Activated naive CD4-positive, alpha-beta T cell treated with anti-CD3 and anti-CD28 coated beads for 36 hours (primary cell): ENCODE results near the gene TUBB3. TPM values are rescaled to one million over a fixed set of nuclear protein-coding genes. Genes with fewer than 3 reads are reported as not detected.
A peak's percentile ranks its signal among the peaks of the same experiment; 100 is the strongest.
"Not testable (repeated sequence)": the region's sequence is repeated elsewhere in the genome, so short reads cannot be mapped to it uniquely, and the experiment has no call there.

Source experiments
- CTCF ChIA-PET: fragments of 350-600 bp; sonication (Branson Sonifier 250); formaldehyde crosslinking; loops from one replicate; lab custom pipeline; 2021; ENCODE audit warnings: antibody characterized with exemption; lab: Charles Lee
- DNase-seq: peaks from one replicate; pipeline ENCODE4 v3.0.0-alpha.2; 2020
- H3K27ac Mint-ChIP-seq: one replicate; pipeline ENCODE4 v1.8.0; 2021; ENCODE audit warnings: mild to moderate bottlenecking, mixed read lengths
- H3K27me3 Mint-ChIP-seq: one replicate; pipeline ENCODE4 v1.8.0; 2021; ENCODE audit warnings: low read depth, mixed read lengths
- H3K36me3 Mint-ChIP-seq: one replicate; pipeline ENCODE4 v1.8.0; 2021; ENCODE audit warnings: low read depth, mixed read lengths
- H3K4me1 Mint-ChIP-seq: one replicate; pipeline ENCODE4 v1.8.0; 2021; ENCODE audit warnings: low read depth, mixed read lengths
- H3K4me3 Mint-ChIP-seq: one replicate; pipeline ENCODE4 v1.8.0; 2021; ENCODE audit warnings: mild to moderate bottlenecking, moderate library complexity, mixed read lengths
- H3K9me3 Mint-ChIP-seq: one replicate; pipeline ENCODE4 v1.8.0; 2021; ENCODE audit warnings: mixed read lengths
- intact Hi-C: fragments of 100-400 bp; cut with micrococcal nuclease; formaldehyde crosslinking; loops from one replicate; pipeline ENCODE4 v1.15.1; 2023
- total RNA-seq, 2 experiments: library from RNA; stranded (reverse); gene quantifications; one replicate each; pipeline ENCODE4 v1.2.3, GENCODE V29; 2021

Gene TUBB3
- total RNA-seq, 2 experiments from 2014 or later: 0.20 to 0.38 TPM

DNA sequence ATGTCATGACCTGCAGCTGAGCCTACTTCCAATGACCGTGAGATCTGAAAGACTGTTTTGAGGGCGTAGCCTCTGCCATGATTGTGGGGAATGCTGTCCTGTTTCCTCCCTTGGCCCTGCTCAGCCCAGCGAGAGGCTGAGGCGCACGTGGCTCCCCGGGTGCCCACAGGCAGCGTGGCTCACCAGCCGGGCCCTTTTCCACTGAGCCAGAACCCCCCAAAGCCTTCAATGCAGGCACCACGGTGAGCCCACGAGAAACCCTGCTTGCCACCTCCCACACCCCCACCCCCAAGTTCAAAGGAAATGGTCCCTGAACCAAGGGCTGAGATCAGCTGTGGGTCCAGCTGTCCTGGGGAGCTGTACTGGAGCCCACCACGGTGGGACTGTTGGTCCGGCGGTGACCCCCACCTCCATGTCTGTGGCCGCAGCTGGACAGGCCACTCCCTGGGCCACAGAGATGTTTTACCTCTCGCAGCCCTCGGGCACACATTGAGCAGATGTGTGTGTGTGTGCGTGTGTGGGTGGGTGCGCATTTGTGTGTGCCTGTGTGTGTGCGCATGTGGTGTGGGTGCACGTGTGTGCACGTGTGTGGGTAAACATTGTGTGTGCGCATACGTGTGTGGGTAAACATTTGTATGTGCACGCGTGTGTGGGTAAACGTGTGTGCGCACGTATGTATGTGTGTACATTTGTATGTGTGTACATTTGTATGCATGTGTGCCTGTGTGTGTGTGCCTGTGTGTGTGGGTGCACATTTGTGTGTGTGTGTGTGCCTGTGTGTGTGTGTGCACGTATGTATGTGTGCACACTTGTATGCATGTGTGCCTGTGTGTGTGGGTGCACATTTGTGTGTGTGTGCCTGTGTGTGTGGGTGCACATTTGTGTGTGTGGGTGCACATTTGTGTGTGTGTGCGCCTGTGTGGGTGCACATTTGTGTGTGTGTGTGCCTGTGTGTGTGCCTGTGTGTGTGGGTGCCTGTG, 9.4 kb upstream of the TUBB3 start:
- Mint-ChIP-seq H3K36me3 (peaks cover 6% of the 10 kb centered on the region), H3K4me3 (no peak overlapping the region), H3K27ac (no peak overlapping the region), H3K9me3 (no peaks in the 10 kb centered on the region), H3K27me3 (peaks cover 3% of the 10 kb centered on the region), H3K4me1 (peaks cover 11% of the 10 kb centered on the region)
- CTCF ChIA-PET: interaction anchor here (1.2 kb wide), 1 partner anchor 208 kb away, joined by 4 read pairs; no protein-coding TSS in a partner anchor
- intact Hi-C loops: no loop called here
- DNase-seq: no peak

DNA sequence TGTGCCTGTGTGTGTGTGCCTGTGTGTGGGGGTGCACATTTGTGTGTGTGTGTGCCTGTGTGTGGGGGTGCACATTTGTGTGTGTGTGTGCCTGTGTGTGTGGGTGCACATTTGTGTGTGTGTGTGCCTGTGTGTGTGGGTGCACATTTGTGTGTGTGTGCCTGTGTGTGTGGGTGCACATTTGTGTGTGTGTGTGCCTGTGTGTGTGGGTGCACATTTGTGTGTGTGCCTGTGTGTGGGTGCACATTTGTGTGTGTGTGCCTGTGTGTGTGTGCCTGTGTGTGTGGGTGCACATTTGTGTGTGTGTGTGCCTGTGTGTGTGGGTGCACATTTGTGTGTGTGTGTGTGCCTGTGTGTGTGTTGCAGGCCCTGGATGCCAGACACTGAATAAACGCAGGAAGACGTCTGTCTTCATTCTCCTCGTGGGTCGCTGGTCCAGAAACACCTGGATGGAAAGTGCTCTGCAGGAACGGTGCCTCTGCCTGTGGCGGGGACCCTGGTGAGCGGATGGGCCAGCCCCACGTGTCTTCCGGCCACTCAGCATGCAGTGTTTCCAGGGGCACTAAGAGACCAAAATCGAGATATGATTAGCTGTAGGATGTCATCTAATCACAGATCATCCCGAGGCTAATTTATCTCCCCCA, 8.4 kb upstream of the TUBB3 start:
- CTCF ChIA-PET, H3K36me3 Mint-ChIP-seq, H3K4me3 Mint-ChIP-seq, H3K27ac Mint-ChIP-seq, DNase-seq, H3K9me3 Mint-ChIP-seq, intact Hi-C loops: not testable (repeated sequence)
- Mint-ChIP-seq H3K4me1 (peaks cover 16% of the 10 kb centered on the region), H3K27me3 (peaks cover 11% of the 10 kb centered on the region)

DNA sequence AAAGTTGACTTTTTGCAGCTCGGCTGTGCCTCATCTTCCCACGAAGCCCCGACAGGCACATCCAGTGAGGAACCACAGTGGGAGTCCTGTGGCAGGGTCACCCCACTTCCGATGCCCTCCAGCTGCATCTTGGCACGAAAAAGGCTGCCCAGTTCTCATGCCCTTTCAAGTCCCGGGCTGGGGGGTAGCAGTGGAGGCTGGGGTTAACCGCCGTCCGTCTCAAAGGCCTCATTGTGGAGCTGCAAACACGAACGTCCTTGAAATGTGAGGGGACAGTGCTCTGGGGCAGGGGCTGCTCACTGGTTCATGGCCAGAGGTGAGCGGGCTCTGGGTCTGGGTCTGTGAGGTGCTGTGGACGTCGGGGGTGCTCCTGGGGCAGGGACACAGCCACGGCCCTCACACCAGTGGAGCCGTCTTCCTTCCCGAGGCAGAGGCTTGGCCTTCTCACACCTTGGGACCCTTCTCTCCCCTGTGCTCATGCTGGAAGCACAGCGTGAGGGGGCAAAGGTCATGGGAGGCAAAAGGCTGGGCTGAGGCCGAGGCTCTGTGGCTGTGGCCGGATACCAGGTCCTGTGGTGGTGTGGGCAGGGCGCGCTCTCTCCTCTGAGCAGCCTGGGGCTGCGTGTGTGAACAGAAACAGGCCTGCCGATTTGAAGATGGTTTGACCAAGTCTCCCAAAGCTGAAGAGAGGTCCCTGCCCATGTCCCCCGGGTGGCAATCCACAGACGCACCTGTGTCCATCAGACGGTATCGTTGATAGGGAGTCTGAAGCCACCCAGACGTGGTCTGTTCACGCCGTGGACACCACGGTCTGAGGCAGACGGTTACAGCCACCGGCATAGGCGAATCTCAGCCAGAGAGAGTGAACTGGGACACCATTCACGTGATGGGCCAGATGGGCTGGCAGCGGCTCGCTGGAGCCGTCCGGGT, 7.6 kb upstream of the TUBB3 start:
- H3K4me1 Mint-ChIP-seq: peaks cover 21% of the 10 kb centered on the region
- DNase-seq: no peak
- no peak overlapping the region for H3K4me3 Mint-ChIP-seq
- intact Hi-C loops: no loop called here
- peaks cover 16% of the 10 kb centered on the region for H3K27me3 Mint-ChIP-seq
- peaks cover 2% of the 10 kb centered on the region for H3K36me3 Mint-ChIP-seq
- CTCF ChIA-PET: no interaction called here
- H3K9me3 Mint-ChIP-seq: no peaks in the 10 kb centered on the region
- H3K27ac Mint-ChIP-seq: no peak overlapping the region

DNA sequence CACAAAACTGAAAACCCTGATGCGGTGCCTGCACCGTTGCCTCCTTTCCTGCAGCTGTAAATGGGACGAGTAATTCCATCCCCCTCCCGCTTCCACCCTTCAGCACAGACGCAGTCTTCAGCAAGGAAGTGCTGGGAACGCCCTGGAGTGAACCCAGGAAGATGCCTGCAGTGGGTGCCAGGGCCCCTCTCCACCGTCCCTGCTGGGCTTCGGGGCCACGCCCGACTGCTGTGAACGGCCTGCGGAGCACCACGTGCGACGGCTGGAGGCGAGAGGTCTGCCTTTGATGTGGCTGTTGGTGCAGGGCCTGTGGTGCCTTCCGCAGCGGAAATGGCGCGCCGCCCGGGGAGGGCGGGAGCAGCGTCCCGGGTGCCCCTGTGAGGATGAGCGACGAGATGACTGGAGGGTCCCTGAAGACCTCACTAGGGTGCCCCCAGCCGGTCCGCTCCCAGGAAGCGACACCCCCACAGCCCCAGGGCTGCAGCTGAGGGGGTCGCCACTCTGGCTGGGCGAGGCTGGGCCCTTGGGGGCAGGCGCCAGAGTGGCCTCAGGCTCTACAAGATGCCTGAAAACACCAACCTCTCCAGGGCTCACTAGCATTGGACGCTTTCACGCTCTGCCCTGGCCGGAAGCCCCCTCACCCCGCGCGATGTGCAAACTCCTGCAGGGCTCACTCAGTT, 5.2 kb upstream of the TUBB3 start:
- CTCF ChIA-PET: interaction anchor here (1.7 to 2.6 kb wide), 2 partner anchors 8 to 10 kb away, joined by 8 read pairs; no protein-coding TSS in a partner anchor
- Mint-ChIP-seq H3K9me3 (no peaks in the 10 kb centered on the region), H3K27me3 (peaks cover 30% of the 10 kb centered on the region), H3K4me3 (peak overlapping the region; percentile 50), H3K36me3 (no peaks in the 10 kb centered on the region), H3K27ac (no peak overlapping the region), H3K4me1 (peaks cover 36% of the 10 kb centered on the region)
- peak; percentile 84 for DNase-seq
- intact Hi-C loops: loop anchor here (1.0 kb wide), 1 partner anchor 8 kb away; no protein-coding TSS in a partner anchor

DNA sequence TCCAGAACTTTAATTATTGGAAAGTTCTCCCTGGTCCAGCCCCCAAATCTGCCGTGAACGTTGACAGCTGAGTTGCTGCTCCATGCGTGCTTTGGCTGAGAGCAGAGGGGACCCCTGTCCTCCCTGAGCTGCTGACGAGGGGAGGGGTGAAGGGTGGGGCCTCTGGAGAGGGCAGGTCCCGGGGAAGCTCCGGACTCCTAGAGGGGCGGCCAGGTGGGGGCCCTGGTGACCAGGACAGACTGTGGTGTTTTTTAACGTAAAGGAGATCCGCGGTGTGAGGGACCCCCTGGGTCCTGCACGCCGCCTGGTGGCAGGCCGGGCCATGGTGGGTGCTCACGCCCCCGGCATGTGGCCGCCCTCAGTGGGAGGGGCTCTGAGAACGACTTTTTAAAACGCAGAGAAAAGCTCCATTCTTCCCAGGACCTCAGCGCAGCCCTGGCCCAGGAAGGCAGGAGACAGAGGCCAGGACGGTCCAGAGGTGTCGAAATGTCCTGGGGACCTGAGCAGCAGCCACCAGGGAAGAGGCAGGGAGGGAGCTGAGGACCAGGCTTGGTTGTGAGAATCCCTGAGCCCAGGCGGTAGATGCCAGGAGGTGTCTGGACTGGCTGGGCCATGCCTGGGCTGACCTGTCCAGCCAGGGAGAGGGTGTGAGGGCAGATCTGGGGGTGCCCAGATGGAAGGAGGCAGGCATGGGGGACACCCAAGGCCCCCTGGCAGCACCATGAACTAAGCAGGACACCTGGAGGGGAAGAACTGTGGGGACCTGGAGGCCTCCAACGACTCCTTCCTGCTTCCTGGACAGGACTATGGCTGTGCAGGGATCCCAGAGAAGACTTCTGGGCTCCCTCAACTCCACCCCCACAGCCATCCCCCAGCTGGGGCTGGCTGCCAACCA, 4.4 kb upstream of the TUBB3 start, which contains the start of gene MC1R:
MC1R (plus strand) TSS at position 410 of the 895 bp plus-strand sequence; CDS start at position 807, 397 bp downstream.
- Mint-ChIP-seq H3K27me3 (peaks cover 30% of the 10 kb centered on the region), H3K4me3 (peak within 1 kb of the TSS; percentile 50), H3K36me3 (no peaks in the 10 kb centered on the region), H3K4me1 (peaks cover 36% of the 10 kb centered on the region), H3K9me3 (no peaks in the 10 kb centered on the region), H3K27ac (no peak within 1 kb of the TSS)
- DNase-seq: no peak
- intact Hi-C loops: loop anchor here (1.0 kb wide), 1 partner anchor 8 kb away; no protein-coding TSS in a partner anchor
- CTCF ChIA-PET: interaction anchor here (0.6 to 2.6 kb wide), 5 partner anchors 8 to 241 kb away, joined by 3 to 8 read pairs (median 3); no protein-coding TSS in a partner anchor

DNA sequence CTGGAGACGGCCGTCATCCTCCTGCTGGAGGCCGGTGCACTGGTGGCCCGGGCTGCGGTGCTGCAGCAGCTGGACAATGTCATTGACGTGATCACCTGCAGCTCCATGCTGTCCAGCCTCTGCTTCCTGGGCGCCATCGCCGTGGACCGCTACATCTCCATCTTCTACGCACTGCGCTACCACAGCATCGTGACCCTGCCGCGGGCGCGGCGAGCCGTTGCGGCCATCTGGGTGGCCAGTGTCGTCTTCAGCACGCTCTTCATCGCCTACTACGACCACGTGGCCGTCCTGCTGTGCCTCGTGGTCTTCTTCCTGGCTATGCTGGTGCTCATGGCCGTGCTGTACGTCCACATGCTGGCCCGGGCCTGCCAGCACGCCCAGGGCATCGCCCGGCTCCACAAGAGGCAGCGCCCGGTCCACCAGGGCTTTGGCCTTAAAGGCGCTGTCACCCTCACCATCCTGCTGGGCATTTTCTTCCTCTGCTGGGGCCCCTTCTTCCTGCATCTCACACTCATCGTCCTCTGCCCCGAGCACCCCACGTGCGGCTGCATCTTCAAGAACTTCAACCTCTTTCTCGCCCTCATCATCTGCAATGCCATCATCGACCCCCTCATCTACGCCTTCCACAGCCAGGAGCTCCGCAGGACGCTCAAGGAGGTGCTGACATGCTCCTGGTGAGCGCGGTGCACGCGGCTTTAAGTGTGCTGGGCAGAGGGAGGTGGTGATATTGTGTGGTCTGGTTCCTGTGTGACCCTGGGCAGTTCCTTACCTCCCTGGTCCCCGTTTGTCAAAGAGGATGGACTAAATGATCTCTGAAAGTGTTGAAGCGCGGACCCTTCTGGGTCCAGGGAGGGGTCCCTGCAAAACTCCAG, 3.4 kb upstream of the TUBB3 start:
- no peak overlapping the region for H3K4me3 Mint-ChIP-seq

DNA sequence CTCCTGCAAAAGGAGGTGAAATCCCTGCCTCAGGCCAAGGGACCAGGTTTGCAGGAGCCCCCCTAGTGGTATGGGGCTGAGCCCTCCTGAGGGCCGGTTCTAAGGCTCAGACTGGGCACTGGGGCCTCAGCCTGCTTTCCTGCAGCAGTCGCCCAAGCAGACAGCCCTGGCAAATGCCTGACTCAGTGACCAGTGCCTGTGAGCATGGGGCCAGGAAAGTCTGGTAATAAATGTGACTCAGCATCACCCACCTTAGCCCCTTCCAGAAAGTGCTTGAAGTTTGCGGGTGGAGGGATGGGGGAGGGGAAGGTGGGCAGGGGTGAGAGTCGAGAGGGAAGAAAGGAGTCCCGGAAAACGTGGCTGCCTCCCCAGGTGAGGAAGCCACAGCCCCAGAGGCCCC, 2.4 kb upstream of the TUBB3 start:
- peaks cover 42% of the 10 kb centered on the region for H3K27me3 Mint-ChIP-seq
- H3K9me3 Mint-ChIP-seq: no peaks in the 10 kb centered on the region
- H3K36me3 Mint-ChIP-seq: no peaks in the 10 kb centered on the region
- H3K4me3 Mint-ChIP-seq: no peak overlapping the region
- intact Hi-C loops: no loop called here
- no peak for DNase-seq
- no peak overlapping the region for H3K27ac Mint-ChIP-seq
- CTCF ChIA-PET: interaction anchor here (2.6 kb wide), 1 partner anchor 12 kb away, joined by 8 read pairs; no protein-coding TSS in a partner anchor
- peaks cover 44% of the 10 kb centered on the region for H3K4me1 Mint-ChIP-seq

More for the DNA sequence above, 3.4 kb upstream of the TUBB3 start:
- no peaks in the 10 kb centered on the region for H3K9me3 Mint-ChIP-seq
- H3K27me3 Mint-ChIP-seq: peaks cover 34% of the 10 kb centered on the region
- H3K36me3 Mint-ChIP-seq: no peaks in the 10 kb centered on the region
- H3K27ac Mint-ChIP-seq: no peak overlapping the region
- peaks cover 39% of the 10 kb centered on the region for H3K4me1 Mint-ChIP-seq
- intact Hi-C loops: no loop called here
- no peak for DNase-seq
- CTCF ChIA-PET: interaction anchor here (1.0 to 2.6 kb wide), 3 partner anchors 9 to 44 kb away, joined by 3 to 8 read pairs (median 8); no protein-coding TSS in a partner anchor

DNA sequence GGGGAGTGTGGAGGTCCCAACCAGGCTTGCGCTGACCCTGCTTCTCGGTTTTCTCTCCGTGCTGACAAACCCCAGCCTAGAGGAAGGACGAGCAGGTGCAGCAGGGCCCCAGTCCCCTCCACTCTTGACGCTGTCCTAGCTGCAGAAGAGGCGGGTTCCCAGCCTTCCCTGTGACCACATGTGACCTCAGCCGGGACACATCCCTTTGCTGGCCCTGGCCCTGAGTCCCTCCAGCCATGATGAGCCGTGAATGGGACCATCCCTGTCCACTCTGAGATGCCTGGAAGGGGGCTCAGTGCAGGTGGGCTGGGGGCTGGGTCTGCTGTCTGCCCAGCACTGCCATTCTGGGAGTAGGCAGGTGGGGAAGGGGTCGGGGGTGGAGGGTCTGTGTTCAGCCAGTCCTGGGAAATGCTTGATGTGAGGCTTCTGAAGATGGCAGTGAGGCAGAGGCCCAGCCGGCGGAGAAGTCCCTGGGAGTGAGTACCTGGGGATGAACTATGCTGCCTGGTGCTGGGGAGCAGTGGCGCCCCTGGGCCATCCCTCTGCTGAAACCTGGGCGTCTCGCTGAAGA, 1.9 kb upstream of the TUBB3 start:
- H3K4me3 Mint-ChIP-seq: no peak overlapping the region
- intact Hi-C loops: no loop called here
- no peak overlapping the region for H3K27ac Mint-ChIP-seq

DNA sequence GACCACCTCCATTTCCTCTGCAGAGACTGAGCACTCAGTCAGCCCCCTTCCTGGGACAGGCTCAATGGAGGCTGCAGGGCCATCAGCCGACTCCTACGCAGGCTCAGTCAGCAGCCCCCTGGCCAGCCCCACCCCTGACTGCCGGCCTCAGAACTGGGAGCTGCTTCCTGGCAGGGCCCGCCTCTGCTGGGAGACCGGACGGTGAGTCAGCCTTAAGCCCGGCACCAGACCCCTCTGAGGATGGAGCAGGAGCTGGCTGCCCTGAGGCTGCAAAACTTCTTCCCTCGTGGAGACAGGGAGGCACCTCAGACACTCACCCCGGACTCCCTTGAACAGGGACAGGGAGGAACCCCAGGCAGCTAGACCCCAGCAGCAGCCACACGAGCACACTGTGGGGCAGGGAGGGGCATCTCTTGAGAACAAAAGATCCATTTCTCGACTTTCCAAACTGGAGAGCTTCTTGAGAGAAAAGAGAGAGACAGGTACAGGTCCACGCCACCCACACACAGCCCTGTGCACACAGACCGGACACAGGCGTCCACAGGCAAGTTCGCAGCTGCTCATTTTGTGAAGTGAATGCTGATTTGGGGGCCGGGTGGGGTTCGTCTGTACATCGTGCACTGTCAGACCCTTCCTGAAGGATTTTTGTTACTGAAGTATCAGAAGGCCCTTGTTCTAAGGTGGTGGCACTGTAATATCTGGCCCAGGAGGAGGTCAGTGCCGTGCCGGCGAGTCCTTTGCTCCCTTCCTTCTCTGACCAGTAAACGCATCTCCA, 1.3 kb upstream of the TUBB3 start:
- H3K27me3 Mint-ChIP-seq: peaks cover 46% of the 10 kb centered on the region
- peak overlapping the region; percentile 39 for H3K4me3 Mint-ChIP-seq
- peaks cover 42% of the 10 kb centered on the region for H3K4me1 Mint-ChIP-seq
- H3K36me3 Mint-ChIP-seq: no peaks in the 10 kb centered on the region
- CTCF ChIA-PET: interaction anchor here (1.3 kb wide), 1 partner anchor 12 kb away, joined by 5 read pairs; no protein-coding TSS in a partner anchor
- intact Hi-C loops: no loop called here
- no peak for DNase-seq
- H3K9me3 Mint-ChIP-seq: no peaks in the 10 kb centered on the region
- no peak overlapping the region for H3K27ac Mint-ChIP-seq

More for the DNA sequence above, 1.9 kb upstream of the TUBB3 start:
- Mint-ChIP-seq H3K9me3 (no peaks in the 10 kb centered on the region), H3K27me3 (peaks cover 42% of the 10 kb centered on the region), H3K36me3 (no peaks in the 10 kb centered on the region), H3K4me1 (peaks cover 44% of the 10 kb centered on the region)
- CTCF ChIA-PET: no interaction called here
- no peak for DNase-seq
